ENCODE data around the gene C10orf90.

- no peak for TF ChIP-seq CTCF (IDR thresholded peaks at IDR 0.05)
- TF ChIP-seq ZFX (IDR thresholded peaks at IDR 0.05; ENCODE audit: borderline replicate concordance), result no peak
Observed at GRCh38 chr10:126705131-126705530, 34.6 kb upstream of the C10orf90 start.

Measured in 22Rv1 (cell line).